ENCODE measurements around the gene TRAF3. TPM values are rescaled to one million over a fixed set of nuclear protein-coding genes. Genes with fewer than 3 reads are reported as not detected.

TRAF3 gene
- total RNA-seq, 2 donors from 2014 or later: 12.2 to 15.7 TPM

- ATAC-seq (no peak), DNase-seq (no peak)
- intact Hi-C loops (cut with DNase I): no loop called here
These were observed 174.6 kb downstream of the TRAF3 start for GRCh38 chr14:102951799-102952198.

- no peak for DNase-seq
- intact Hi-C loops (cut with DNase I): no loop called here
- no peak for ATAC-seq
These were observed 175.0 kb downstream of the TRAF3 start for GRCh38 chr14:102952276-102952675.

GRCh38 chr14:102953100-102953499, 175.9 kb downstream of the TRAF3 start:
- no peak for DNase-seq
- intact Hi-C loops (cut with DNase I): no loop called here
- ATAC-seq: no peak

- ATAC-seq: no peak
- no peak for DNase-seq
- intact Hi-C loops (cut with DNase I): no loop called here
These were observed 177.0 kb downstream of the TRAF3 start for GRCh38 chr14:102954081-102954789.

GRCh38 chr14:102955636-102956408, 178.6 kb downstream of the TRAF3 start:
- no peak for ATAC-seq

GRCh38 chr14:102957222-102957621, 180.0 kb downstream of the TRAF3 start:
- intact Hi-C loops (cut with DNase I): no loop called here
- DNase-seq (no peak), ATAC-seq (no peak)

More at GRCh38 chr14:102955636-102956408, 178.6 kb downstream of the TRAF3 start:
- DNase-seq: no peak
- intact Hi-C loops (cut with DNase I): no loop called here

- no peak for DNase-seq
- ATAC-seq: no peak
- intact Hi-C loops (cut with DNase I): no loop called here
These were observed 181.2 kb downstream of the TRAF3 start for GRCh38 chr14:102958461-102958860.

Other genes with a start within 250 kb of the TRAF3 start
- gene RCOR1, start 184.8 kb upstream of the TRAF3 start, total RNA-seq: 10 to 100 TPM; 11.3 to 14.9 TPM
- gene AMN, start 145.2 kb downstream of the TRAF3 start, total RNA-seq: 1 to 10 TPM in 1 of 2 donors, under 1 TPM in 1; 0.68 to 1.6 TPM